ENCODE data around the gene BABAM1.

BABAM1 gene

DNA sequence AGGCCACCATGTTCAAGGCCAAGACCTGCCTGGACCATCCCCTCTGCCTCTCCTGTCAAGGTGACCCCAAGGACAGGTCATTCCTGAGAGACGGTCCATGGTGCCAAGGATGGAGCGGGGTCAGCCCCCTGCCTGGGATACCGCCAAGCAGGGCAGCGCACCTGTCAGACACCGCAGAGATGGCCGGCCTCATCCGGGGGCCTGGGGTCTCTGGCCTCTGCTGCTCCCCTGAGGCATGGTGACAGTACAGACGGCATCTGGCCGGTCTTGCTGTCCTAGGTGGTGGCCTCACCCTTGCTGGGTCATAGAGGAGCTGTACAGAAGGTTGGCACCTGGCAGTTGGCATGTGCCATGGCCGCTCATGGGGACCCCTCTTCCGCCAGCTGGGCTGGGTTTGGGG is 53.2 kb downstream of the BABAM1 start:
- DNase-seq (ENCODE audit: insufficient read length, low spot score) (no peak), FAIRE-seq (no peak)

DNA sequence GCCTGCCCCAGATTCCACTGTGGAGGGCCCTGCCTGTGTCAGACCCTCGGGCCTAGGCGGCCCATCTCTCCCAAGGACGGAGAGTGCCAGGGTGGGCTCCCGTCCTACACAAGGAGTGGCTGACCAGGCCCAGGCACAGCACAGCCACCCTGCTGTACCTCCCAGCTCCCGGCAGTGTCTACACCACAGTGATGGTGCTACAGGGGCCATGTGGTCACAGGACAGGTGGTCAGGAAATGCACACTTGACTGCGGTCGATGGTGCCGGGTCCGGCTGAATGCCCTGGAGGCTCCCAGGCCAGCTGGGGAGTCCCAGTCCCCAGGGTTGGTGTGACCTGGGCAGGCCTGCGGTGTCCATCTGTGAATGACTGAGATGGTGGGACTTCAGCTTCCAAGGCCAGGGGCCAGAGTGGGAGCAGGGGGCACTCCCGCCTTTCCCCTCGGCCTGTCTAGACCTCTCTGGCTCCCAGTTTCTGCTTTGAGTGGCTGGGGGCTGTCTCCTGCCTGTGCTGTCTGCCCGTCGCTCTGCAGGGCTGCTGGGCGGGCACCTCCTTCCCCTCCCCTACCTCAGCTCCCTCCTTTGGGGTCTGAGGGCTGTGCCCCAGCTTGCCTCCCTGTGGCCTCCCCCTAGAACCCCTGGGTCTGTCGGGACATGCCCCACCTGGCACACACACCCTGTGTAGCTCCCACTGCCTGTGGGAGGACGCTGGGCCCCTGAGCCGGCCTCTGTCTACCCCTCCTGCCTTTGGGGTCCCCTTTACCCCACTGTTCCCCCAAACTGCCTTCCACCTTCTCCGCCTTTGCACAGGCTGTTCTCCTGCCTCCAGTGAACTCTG is 54.6 kb downstream of the BABAM1 start:
- FAIRE-seq (no peak), DNase-seq (ENCODE audit: insufficient read length, low spot score) (no peak)

DNA sequence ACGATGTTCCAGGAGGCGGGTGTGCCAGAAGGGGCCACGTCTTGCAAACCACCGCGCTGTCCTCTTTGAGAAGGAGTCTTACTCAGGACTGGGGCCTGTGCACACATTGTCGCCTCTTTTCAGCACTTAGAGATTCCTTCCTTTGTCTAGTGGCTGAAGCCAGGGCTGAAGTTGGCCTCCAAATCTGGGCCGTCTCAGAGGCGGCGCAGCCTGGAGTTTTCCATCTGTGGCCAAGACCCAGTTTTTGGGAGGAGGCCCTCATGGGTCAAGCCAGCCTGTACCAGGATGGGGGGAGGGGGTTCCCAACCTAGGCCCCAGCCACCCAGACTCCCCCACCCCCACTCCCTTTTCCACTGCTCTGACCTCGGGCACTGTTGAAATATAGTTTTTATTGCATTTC is 55.6 kb downstream of the BABAM1 start:
- DNase-seq (ENCODE audit: insufficient read length, low spot score) (no peak), FAIRE-seq (no peak)

DNA sequence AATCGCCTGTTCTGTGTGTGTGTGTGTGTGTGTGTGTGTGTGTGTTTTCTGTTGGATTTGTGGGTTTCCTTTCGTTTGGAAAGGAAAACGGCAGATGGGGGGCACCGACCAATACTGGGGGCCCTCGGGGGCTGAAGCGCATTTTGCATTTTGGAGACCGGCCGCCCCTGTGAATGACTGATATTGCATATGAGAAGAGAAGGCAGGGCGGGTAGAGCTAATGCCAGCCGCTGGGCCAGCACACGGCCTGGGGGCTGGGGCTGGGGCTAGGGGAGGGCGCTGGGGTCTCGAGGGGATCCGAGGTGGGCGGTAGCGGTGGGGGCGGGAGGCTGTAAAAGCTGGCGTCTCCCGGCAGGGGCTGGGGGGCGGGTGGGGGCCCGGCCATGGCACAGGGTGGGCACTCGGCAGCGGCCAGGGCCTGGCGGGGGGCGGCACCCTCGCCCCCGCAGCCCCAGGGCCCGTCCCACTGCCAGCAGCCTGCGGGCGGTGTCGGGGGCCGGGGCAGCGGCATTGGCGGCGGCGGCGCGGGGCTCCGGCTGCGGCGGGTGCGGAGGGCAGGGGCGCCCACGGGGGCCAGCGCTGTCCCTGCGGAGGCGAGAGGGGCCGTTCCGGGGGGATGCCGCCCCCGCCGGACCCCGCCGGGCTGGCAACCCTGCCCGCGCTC is 56.2 kb downstream of the BABAM1 start:
- DNase-seq (ENCODE audit: insufficient read length, low spot score) (no peak), FAIRE-seq (no peak)

DNA sequence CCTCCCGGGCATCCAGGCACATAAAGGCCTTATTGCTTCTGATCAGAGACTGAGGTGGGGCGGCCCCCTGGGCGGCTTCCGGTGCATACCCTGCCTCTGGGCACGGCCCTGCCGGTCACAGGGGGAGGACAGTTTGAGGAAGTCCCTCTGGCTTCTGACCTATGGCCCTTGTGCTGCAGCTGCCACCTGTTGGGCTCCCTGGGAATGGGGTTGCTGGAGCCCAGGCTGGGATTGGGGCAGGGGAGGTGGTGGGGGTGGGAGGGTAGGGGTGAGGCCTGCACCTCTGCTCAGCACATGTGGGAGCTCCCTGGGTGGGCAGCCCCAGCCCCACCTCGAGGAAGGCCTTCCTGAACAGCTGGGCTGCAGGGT is 56.7 kb downstream of the BABAM1 start:
- DNase-seq (ENCODE audit: insufficient read length, low spot score): peak; percentile 51
- no peak for FAIRE-seq

DNA sequence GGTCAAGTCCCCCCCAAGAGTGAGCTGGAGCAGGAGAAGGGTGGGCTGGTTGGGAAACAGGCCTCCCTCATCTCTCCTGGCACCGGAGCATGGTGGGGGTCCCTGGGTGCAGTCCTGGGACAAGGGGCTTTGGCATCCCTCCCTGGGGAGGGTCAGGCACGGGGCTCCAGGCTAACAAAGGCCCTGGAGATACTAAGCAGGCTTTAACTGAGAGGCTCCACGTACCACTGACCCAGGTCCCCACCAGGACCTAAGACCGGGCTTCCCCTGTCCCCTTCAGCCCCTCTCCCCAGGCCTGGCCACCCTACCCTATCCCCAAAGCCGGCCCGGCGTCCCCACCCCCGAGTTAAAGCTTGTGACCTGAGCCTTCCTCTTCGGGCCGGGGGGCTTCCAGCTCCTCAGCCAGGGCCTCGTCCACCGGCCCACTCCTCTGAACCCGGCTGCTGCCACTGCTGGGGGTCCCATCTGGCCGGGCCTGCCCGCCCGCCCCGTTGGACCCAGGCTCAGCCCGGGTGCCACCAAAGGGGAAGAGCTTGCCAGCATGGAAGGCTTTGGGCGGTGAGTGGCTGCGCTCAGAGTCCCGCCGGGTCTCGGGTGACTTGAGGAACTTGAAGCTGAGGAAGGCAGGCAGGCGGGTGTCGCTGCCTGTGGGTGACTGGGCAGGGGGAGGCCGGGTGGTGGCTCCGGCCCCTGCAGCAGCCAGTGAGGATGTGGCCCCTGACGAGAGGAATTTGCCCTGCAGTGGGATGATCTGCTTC is 57.3 kb downstream of the BABAM1 start:
- DNase-seq (ENCODE audit: insufficient read length, low spot score) (no peak), FAIRE-seq (no peak)

DNA sequence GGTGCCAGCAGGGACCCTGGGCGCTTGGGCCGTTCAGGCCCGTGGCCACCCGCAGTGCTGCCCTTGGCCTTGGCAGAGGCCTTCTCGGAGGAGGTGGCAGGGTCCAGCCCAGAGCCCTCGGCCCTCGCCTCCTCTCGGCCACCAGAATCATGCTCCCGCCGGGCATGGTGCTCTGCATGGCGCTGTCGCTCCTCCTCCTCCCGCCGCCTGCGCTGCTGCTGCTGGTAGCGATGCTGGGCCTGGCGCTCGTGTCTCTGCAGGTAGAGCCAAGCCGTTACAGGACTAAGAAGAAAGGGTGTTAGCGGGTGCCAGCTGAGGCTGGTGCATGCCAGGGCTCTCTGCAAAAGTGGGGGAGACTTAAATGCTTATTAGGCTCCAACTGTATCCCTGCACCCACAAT is 57.9 kb downstream of the BABAM1 start:
- FAIRE-seq (no peak), DNase-seq (ENCODE audit: insufficient read length, low spot score) (no peak)

DNA sequence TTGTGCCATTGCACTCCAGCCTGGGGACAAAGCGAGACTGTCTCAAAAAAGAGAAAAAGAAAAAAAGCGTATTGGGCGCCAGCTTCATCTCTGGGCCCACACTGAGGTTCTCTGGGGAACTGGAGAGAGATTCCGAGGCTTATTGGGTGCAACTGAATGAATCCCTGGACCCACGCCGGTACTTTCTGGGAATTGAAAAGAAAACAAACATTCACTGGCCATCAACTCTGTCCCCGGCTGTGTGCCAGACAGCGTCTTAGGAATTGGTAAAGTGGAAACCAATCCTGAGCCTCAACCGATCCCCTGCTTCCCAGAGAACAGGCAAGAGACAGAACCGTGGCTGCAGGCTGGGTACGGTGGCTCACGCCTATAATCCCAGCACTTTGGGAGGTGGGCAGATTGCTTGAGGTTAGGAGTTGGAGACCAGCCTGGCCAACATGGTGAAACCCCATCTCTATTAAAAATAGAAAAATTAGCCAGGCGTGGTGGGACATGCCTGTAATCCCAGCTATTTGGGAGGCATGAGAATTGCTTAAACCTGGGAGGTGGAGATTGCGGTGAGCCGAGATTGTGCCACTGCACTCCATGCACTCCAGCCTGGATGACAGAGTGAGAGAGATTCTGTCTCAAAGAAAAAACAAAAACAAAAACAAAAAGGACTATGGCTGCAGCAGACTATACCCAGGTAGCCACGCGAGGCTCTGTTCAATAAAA is 58.8 kb downstream of the BABAM1 start:
- no peak for FAIRE-seq
- DNase-seq (ENCODE audit: insufficient read length, low spot score): no peak

DNA sequence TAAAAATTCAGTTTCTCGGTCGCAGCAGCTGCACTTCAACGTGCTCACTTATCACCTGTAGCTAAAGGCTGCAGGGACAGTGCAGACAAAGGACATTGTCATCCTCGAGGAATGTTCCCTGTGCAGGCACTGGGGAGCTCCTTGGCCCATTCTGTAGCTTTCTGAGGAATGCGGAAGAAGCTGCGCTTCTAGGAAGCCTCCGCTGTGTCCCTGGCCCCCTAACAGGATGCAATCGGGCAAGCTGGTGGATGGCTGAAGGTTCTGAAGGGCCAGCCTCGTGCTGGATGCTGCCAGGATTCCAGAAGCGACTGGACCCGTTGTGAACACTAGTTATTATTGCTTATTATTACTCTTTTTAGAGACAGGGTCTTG is 59.3 kb downstream of the BABAM1 start:
- DNase-seq (ENCODE audit: insufficient read length, low spot score) (no peak), FAIRE-seq (no peak)

DNA sequence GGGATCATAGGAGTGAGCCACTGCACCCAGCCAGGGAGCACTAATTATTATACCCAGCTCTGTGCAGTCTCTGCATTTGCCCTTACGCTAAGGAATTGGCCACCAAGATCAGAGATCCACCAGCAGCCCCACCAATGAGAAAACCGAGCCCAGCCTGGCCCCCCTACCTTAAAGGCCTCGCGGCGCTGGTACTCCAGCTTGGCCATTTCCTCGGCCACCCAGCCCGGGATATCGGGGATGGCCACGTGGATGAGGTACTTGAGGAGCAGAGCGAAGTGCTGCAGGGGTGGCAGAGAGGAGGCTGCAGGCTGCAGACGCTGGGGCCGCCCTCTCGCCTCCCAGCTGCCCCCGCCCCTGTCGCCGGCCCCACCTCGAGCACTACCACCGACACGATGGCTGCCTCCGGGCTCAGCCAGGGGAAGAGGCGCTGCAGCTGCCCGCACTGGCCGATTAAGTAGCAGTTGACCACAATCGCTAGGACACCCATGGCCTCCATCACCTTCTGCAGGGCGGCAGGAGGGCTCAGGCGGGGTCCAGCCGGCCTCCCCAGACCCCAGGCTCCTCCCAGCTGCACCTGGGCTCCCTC is 59.9 kb downstream of the BABAM1 start:
- no peak for FAIRE-seq
- no peak for DNase-seq (ENCODE audit: insufficient read length, low spot score)

DNA sequence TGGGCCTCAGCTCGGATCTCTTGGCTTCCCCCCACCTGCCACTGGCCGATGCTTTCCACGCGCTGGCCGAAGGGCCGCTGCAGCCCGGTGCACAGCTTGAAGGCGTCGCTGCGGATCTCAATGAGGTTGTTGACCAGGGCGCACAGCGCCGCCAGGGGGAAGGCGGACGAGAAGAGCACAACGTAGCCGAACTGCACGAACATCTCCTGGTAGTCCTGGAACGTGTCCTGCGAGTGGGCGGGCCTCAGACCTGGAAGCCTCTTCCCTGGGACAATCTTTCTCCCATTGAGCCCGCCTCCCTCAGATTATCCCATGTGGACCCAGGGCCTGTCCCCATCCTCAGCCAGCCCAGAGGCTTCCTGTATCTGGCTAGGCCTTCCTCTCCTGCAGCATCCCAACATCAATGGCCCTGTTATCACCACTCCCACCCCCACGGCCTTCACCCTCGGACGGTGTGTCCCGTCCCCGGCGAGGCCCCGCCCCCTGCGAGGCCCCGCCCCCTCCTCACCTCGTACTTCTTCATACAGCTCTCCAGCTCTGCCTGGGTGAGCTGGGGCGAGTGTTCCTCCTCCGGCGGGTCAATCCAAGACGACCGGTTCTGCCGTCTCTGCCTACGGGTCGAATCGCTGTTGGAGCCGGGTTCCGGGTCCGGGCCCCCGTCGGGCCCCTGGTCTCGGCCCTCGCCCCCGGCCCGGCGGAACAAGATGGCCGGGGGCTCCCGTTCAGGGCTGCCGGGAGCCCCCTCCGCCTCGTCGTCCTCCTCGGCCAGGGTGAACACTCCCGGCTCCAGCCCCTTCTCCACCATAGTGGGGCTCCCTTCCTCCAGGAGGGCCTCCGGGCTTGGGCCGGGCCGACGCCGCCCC is 60.6 kb downstream of the BABAM1 start:
- DNase-seq (ENCODE audit: insufficient read length, low spot score): peak; percentile 85
- FAIRE-seq: peak; percentile 44
